ENCODE data around the gene GABBR1.

GABBR1 gene

GRCh38 chr6:29561606-29562181, 71.3 kb downstream of the GABBR1 start:
- no peak for DNase-seq

DNA sequence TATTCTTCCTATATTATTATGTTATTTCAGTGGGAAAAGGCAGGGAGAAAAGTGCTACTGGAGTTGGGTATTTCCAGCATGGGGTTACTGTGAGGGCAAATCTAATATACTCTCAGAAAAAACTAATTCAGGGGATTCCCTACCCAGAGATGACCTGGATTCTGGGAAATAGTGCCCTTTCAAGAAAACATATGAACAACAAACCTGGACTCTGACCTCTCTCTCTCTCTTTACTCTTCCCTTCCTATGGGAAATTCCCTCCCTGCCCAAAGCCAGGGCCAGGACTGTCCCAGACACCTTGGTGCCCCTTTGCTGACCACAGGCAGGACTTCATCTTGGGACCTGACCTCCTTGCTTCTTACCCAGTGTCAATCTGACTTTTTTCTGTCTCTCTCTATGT, 71.9 kb downstream of the GABBR1 start:
- DNase-seq, result peak; percentile 45

GRCh38 chr6:29559524-29560287, 73.3 kb downstream of the GABBR1 start, which contains the start of gene UBD:
TSS of gene UBD (minus strand) at chr6:29559732. CDS start at chr6:29559701, 31 bp downstream.
- DNase-seq, result peak; percentile 71

- DNase-seq, result peak; percentile 74
These were observed 74.4 kb downstream of the GABBR1 start for GRCh38 chr6:29558439-29559079.

DNA sequence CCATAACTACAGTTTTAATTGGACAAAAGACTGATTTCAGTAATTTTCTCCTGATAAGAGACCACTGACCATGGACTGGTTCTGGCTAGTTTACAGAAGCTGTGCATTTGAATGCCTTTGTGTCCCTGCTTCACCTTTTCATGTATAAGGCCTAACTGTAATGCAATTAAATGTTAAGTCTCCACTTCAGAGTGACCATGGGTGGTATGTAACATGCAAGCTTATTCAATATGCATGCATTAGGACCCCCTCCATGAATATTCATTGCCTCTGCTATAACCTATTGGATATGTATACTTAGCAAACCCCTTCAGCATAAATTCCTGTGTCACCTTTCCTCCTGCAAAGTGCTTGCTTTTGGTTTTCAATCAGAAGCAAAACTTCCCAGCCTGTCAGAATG, 75.7 kb downstream of the GABBR1 start:
- DNase-seq, result no peak

GRCh38 chr6:29554764-29555163, 78.2 kb downstream of the GABBR1 start:
- DNase-seq, result no peak

GRCh38 chr6:29553268-29554057, 79.5 kb downstream of the GABBR1 start:
- no peak for DNase-seq

DNA sequence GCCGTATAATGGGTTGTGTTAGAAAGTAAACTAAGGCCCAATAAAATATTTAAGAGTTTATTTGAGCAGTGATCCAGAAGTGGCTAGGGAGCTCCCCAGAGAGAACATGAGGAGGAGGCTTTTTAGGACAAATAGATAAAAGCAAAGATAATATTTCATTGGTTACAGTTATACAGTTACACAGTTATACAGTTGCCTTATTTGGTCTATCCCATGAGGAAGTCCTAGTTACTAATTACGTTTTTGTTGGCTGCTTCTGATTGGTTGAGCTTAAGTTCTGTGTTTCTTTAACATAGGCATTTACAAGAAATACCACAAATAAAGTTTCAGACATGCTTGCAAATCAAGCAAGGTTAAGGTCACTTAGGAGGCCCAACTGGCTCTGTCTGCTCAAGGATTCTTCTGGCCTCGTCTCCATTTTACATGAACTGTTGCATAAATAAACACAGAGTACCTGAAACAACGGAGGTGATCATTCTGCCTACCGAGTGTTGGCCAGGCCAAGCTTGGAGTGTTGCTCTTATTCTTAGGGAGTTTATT, 80.4 kb downstream of the GABBR1 start:
- DNase-seq, result peak; percentile 35

DNA sequence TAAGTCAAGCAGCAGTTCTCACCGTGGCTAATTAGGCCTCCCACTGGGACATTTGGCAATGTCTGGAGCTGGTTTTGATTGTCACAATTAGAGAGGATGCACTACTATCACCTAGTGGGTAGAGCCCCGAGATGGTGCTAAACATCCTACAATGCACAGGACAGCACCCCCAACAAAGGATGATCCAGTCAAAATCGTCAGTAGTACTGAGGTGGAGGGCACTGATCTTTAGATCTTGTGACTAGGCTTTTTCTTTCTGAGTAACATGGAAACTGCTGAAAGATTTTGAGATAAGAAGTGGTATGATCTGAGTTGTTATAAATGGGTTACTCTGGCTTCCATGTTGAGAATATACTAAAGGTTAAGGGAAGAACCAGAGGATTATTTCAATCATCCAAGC, 85.4 kb downstream of the GABBR1 start:
- no peak for DNase-seq

DNA sequence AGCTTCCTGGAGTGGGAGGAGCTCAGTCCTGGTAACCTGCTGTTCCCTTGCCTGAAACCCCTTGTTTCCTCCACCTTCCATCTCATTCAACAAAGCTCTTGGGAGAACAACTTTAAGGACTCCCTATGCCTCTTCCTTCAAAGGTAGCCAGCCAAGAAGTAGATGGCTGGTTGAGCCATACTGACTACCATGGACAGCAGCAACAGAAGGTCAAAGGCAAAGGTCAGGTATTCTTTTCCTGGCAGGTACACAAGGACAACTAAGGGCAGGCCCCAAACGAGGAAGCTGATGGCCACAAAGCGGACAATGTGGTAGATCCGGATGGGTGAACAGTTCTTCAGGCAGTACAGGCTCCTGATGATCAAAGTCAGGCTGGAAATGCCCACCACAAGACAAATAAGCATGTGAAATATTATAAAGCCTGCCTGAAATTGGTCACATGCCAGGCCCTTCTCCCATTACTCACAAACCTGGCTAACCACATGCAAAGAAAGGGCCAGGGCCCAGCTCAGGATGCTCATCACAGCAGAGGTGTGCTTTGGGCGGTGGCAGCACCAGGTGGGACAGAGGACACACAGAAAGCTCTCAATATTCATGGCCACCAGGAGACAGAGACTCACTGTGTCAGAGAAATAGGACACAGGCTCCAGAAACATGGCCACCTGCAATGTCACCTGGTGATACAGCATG, 95.1 kb downstream of the GABBR1 start:
- no peak for DNase-seq

DNA sequence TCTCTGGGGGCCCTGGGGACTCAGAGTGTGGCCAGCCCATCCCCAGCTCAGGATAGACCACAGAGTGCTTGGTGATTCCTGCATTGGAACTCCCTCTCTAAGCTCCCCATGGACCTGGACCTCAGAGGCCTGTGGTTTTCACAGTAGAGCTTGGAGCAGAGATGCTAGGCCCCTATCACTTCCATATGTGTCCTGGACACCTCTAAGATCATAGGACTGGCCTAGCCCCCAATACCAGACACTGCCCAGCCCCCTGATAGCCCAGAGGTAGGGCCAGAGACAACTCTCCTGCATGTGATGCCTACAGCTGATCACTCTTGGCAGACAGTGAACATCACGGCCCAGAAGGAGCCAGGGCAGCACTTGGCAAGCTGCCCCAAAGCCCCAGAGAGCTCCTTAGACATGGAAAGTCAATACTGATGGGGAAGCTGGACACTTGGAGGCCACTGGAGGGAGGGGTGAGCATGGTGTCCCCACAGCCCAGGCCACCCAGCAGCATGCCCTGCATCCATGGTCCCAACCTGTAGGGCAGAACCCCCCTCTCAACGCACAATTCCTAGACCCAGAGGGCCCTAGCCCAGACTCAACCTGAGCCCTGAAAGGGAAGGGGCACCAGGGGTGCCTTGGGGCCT, 100.5 kb downstream of the GABBR1 start:
- no peak for DNase-seq

DNA sequence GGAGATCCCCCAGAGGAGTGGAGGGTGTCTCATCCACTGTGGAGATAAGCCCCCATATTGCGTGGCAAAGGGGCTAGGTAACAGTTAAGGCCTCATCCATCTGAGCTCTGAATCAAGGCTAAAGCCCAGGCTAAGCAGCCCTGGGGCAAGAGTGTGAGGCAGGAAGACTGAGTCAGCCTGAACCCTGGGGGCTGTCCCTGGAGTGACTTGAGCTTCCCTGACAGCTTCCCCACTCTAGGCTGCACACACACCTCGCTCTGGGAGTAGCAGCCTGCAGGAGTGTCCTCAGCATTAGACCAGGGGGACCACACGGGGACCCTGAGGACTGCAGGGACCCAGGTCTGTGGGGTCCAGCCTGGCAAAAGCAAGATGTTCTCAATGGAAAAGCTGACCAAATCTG, 101.3 kb downstream of the GABBR1 start:
- no peak for DNase-seq

DNA sequence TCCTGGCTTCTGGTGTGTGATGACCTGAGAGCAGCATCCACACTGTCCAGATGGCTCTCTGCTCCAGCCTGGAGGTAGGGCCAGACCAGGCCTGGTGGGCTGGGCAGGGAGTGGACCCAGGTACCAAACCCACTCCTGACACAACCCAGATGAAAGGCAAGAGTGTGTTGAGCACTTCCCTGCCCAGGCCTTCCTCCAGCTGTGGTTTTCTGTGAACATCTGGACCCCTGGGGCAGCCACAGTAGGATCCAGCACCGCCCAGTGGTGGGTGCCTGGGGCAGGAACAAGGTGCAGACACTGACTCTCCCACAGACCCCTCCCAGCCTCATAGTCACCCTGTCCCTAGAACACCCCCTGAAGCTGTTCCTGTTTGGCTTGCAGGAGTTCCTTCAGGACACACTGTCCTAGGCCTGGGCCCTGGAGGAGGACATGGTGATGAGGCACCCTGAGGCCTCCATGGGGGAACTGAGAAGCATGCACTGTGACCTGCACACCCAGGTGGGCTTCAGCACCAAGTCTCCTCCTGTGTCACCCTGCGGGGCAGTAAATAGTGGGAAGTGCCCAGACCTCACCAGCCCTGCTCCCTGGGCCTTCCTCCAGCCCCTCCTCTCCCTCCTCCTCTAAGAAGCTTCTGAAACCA, 102.2 kb downstream of the GABBR1 start:
- no peak for DNase-seq

- no peak for DNase-seq
These were observed 103.0 kb downstream of the GABBR1 start for GRCh38 chr6:29529956-29530355.

DNA sequence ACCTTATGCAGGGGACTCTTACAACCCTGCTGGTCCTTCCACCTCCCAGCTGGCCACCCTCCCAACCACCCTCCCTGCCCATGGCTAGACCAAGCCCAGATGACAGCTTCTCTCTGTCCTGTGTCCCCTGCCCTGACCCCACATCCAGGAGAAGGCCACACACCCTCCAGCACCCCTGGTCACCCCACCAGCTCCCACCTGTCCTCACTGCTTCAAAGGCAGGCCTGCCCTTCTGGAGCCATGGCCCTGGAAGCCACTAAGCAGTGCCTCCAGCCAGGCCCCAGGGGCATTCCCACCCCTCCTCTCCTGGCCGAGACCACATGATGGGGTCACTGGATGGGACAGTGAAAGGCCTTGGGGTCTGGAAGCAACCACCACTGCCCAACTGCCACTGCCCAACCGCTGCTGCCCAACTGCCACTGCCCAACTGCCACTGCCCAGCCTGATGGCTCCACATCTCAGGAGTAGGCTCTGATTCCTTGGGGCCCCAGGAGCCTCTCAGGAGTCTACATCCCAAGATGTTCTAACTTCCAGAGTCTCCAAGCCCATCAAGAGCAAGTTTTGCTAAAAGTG, 103.9 kb downstream of the GABBR1 start:
- no peak for DNase-seq

- no peak for DNase-seq
These were observed 104.6 kb downstream of the GABBR1 start for GRCh38 chr6:29528300-29528931.

DNA sequence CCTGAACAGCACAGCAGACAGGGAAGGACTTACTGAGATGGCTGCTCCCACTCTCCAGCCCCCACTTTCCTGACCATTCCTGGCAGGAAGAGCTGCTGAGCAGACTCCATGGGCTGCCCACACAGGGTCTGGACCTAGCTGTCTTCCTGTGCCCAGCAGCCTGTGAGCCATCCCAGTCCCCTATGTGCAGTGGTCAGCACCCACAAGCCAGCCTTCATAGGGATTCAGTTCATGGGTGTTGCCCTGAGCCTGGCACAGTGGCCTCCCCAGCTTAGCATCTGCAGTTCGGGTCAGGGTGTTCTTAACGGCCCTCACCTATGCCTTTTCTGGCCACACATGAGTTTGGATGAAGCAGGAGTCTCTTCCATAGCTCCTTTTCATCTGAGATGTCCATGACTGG, 105.4 kb downstream of the GABBR1 start:
- DNase-seq, result no peak

DNA sequence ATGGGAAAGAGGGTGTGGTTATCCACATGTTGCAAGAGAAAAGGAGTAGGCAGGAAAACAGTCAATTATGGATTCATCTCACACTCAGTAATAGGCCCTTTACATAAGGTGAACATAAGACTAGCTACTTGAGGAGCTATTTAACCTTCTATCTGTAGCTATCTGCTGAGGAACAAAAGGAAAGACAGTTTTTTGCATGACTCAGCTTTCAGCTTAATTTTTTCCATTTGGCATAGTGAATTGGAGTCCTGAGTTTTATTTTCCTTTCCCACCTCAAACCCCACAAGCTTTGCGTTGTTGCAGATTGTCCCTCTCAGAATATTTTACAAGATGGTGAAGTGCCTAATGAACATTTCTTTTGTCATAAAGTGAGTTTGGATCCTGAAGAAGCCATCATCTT, 105.9 kb downstream of the GABBR1 start:
- no peak for DNase-seq

GRCh38 chr6:29525311-29525639, 107.7 kb downstream of the GABBR1 start:
- no peak for DNase-seq

- no peak for DNase-seq
These were observed 108.3 kb downstream of the GABBR1 start for GRCh38 chr6:29524444-29525310.

Data from DMS53 (cell line).